H1 (cell line): Measurements from ENCODE around the gene ARL8A. TPM values are rescaled to one million over a fixed set of nuclear protein-coding genes. Genes with fewer than 3 reads are reported as not detected.

Experiments used
- CTCF ChIA-PET: fragments of 300-600 bp; sonication (Branson Sonifier 250); formaldehyde crosslinking; loops from one replicate; lab custom pipeline; 2021; ENCODE audit not compliant: partially characterized antibody; lab: Charles Lee
- POLR2A ChIA-PET: fragments of 300-600 bp; sonication (Branson Sonifier 250); formaldehyde crosslinking; loops from one replicate; lab custom pipeline; 2021; ENCODE audit warnings: inconsistent platforms; ENCODE audit not compliant: partially characterized antibody; lab: Charles Lee
- DNase-seq, 2 experiments: peaks; one replicate each; pipeline versions ENCODE4 v3.0.0 to v3.0.0-alpha.2; 2010 to 2022; ENCODE audit warnings: low spot score in 2 of 2, low read depth in 1 of 2, mixed read lengths in 1 of 2
- FAIRE-seq: peaks from 2 replicates; lab custom pipeline; 2011; peaks lifted over from hg19 to GRCh38; lab: Jason Lieb, UNC
- H2AFZ ChIP-seq: 2 replicates; pipeline ENCODE4 v1.8.1; 2012; ENCODE audit warnings: low read length, inconsistent platforms
- H2AK5ac ChIP-seq: 2 replicates; pipeline ENCODE4 v1.6.1; 2013; ENCODE audit warnings: low read depth, low read length
- H2BK120ac ChIP-seq: replicated peaks from 2 replicates; pipeline ENCODE3; 2013; ENCODE audit warnings: low read depth, low read length, inconsistent platforms
- H2BK12ac ChIP-seq: 2 replicates; pipeline ENCODE4 v1.6.1; 2013; ENCODE audit warnings: low read depth, low read length
- H2BK15ac ChIP-seq: 2 replicates; pipeline ENCODE4 v1.6.1; 2013; ENCODE audit warnings: low read length
- H2BK20ac ChIP-seq: 2 replicates; pipeline ENCODE4 v1.6.1; 2013; ENCODE audit warnings: low read length
- H2BK5ac ChIP-seq: 2 replicates; pipeline ENCODE4 v1.6.1; 2013; ENCODE audit warnings: low read depth, low read length
- H3K14ac ChIP-seq: 2 replicates; pipeline ENCODE4 v1.6.1; 2013; ENCODE audit warnings: inconsistent platforms; ENCODE audit not compliant: insufficient read length
- H3K18ac ChIP-seq: 2 replicates; pipeline ENCODE4 v1.6.1; 2013; ENCODE audit warnings: low read length; ENCODE audit errors: extremely low read depth
- H3K23ac ChIP-seq: 2 replicates; pipeline ENCODE4 v1.6.1; 2013; ENCODE audit warnings: inconsistent platforms; ENCODE audit not compliant: insufficient read length
- H3K23me2 ChIP-seq: 2 replicates; pipeline ENCODE4 v1.6.1; 2013; ENCODE audit warnings: low read depth, low read length
- H3K27ac ChIP-seq: 2 replicates; pipeline ENCODE4 v1.6.1; 2011; ENCODE audit warnings: low read depth, low read length, inconsistent platforms
- H3K27me3 ChIP-seq, 4 experiments: replicated peaks in 1 of 4; 1 replicate in 1 of 4; 2 replicates in 3 of 4; pipeline versions ENCODE4 v1.6.1 to v1.8.1; 2011 to 2013; ENCODE audit warnings: low read length in 3 of 4, mild to moderate bottlenecking in 3 of 4, inconsistent platforms in 2 of 4, mixed read lengths in 2 of 4, moderate library complexity in 1 of 4; ENCODE audit not compliant: control insufficient read depth in 3 of 4, insufficient read depth in 3 of 4; ENCODE audit errors: extremely low read depth in 1 of 4
- H3K36me3 ChIP-seq, 4 experiments: 2 replicates each; pipeline versions ENCODE4 v1.6.1 to v1.8.1; 2011 to 2013; ENCODE audit warnings: mild to moderate bottlenecking in 4 of 4, low read length in 3 of 4, moderate library complexity in 2 of 4, control low read depth in 1 of 4, inconsistent platforms in 1 of 4; ENCODE audit not compliant: insufficient read depth in 4 of 4, control insufficient read depth in 2 of 4
- H3K4ac ChIP-seq: replicated peaks from 2 replicates; pipeline ENCODE3; 2013; ENCODE audit warnings: low read length, low read depth, mixed read lengths, inconsistent platforms; ENCODE audit not compliant: insufficient read length
- H3K4me1 ChIP-seq, 4 experiments: replicated peaks in 1 of 4; 1 replicate in 1 of 4; 2 replicates in 3 of 4; pipeline versions ENCODE4 v1.6.1 to v1.8.1; 2011 to 2013; ENCODE audit warnings: low read length in 3 of 4, inconsistent platforms in 2 of 4, mixed read lengths in 1 of 4; ENCODE audit not compliant: insufficient read depth in 4 of 4, control insufficient read depth in 3 of 4
- H3K4me2 ChIP-seq, 2 experiments: 2 replicates each; pipeline versions ENCODE4 v1.6.1 to v1.8.1; 2011 to 2013; ENCODE audit warnings: low read depth in 2 of 2, low read length in 2 of 2, control low read depth in 1 of 2, inconsistent platforms in 1 of 2, mild to moderate bottlenecking in 1 of 2; ENCODE audit not compliant: insufficient read depth in 1 of 2
- H3K4me3 ChIP-seq, 4 experiments: fragments of 200-600, 300-600 bp in 1 of 4; sonication (generic), shearing (Covaris generic), sonication (Bioruptor Twin) in 1 of 4; 2 replicates each; pipeline versions ENCODE4 v1.5.1 to v1.8.1; 2011 to 2016; ENCODE audit warnings: low read length in 4 of 4, low read depth in 3 of 4, control low read depth in 2 of 4, inconsistent platforms in 2 of 4, mild to moderate bottlenecking in 2 of 4, mixed read lengths in 1 of 4, moderate library complexity in 1 of 4; ENCODE audit not compliant: insufficient read depth in 2 of 4; ENCODE audit errors: extremely low read depth in 1 of 4
- H3K56ac ChIP-seq: replicated peaks from 2 replicates; pipeline ENCODE3; 2013; ENCODE audit warnings: low read depth, mild to moderate bottlenecking, mixed read lengths, low read length, inconsistent platforms; ENCODE audit not compliant: insufficient read length
- H3K79me1 ChIP-seq: 2 replicates; pipeline ENCODE4 v1.6.1; 2013; ENCODE audit warnings: low read depth, low read length, control low read depth
- H3K79me2 ChIP-seq, 2 experiments: 2 replicates each; pipeline versions ENCODE4 v1.6.1 to v1.8.1; 2012 to 2013; ENCODE audit warnings: low read length in 2 of 2, mild to moderate bottlenecking in 2 of 2, inconsistent platforms in 1 of 2; ENCODE audit not compliant: insufficient read depth in 2 of 2, control insufficient read depth in 1 of 2
- H3K9ac ChIP-seq, 4 experiments: replicated peaks in 1 of 4; 1 replicate in 1 of 4; 2 replicates in 3 of 4; pipeline versions ENCODE4 v1.6.1 to v1.8.1; 2011 to 2013; ENCODE audit warnings: low read depth in 3 of 4, low read length in 3 of 4, control low read depth in 2 of 4, mild to moderate bottlenecking in 2 of 4, moderate library complexity in 2 of 4, inconsistent platforms in 1 of 4; ENCODE audit errors: extremely low read depth in 1 of 4
- H3K9me3 ChIP-seq, 2 experiments: 2 replicates each; pipeline versions ENCODE4 v1.6.1 to v1.8.1; 2012 to 2013; ENCODE audit warnings: mild to moderate bottlenecking in 2 of 2, moderate library complexity in 2 of 2, control low read depth in 1 of 2, inconsistent platforms in 1 of 2, low read depth in 1 of 2, low read length in 1 of 2, mixed read lengths in 1 of 2; ENCODE audit not compliant: insufficient read depth in 2 of 2
- H4K20me1 ChIP-seq, 2 experiments: replicated peaks in 1 of 2; 2 replicates each; pipeline versions ENCODE3 to v1.8.1; 2011 to 2013; ENCODE audit warnings: inconsistent platforms in 2 of 2, low read length in 2 of 2, mild to moderate bottlenecking in 1 of 2; ENCODE audit not compliant: insufficient read depth in 2 of 2, control insufficient read depth in 1 of 2
- H4K5ac ChIP-seq: 2 replicates; pipeline ENCODE4 v1.6.1; 2013; ENCODE audit warnings: low read length, low read depth, mixed read lengths, inconsistent platforms; ENCODE audit not compliant: insufficient read length
- H4K8ac ChIP-seq: 2 replicates; pipeline ENCODE4 v1.8.0; 2013; ENCODE audit warnings: mild to moderate bottlenecking, moderate library complexity, low read length, inconsistent platforms; ENCODE audit not compliant: insufficient read depth; ENCODE audit errors: extremely low read depth
- H4K91ac ChIP-seq: replicated peaks from 2 replicates; pipeline ENCODE3; 2013; ENCODE audit warnings: low read length, mixed read lengths, inconsistent platforms; ENCODE audit not compliant: insufficient read length
- BACH1 ChIP-seq: IDR thresholded peaks from 2 replicates; pipeline ENCODE4 v1.6.1; 2012; ENCODE audit warnings: low read length, improper control_type of control experiment
- CBX8 ChIP-seq: fragments of 300-800, 300-1000 bp; sonication (generic); IDR thresholded peaks from 2 replicates; pipeline ENCODE4 v1.7.1; 2016; ENCODE audit warnings: low read depth, low read length, borderline replicate concordance
- EZH2 ChIP-seq: fragments of 200-600 bp; sonication (generic); IDR thresholded peaks from 2 replicates; pipeline ENCODE4 v1.7.1; 2012; ENCODE audit warnings: low read depth, mild to moderate bottlenecking, moderate library complexity, low read length, inconsistent platforms; ENCODE audit not compliant: severe bottlenecking
- JUN ChIP-seq: IDR thresholded peaks from 2 replicates; pipeline ENCODE4 v1.6.1; 2011; ENCODE audit warnings: low read depth, mild to moderate bottlenecking, improper control_type of control experiment, low read length
- KDM1A ChIP-seq: fragments of 200-600, 300-600 bp; sonication (generic); IDR thresholded peaks from 2 replicates; pipeline ENCODE4 v1.7.1; 2016; ENCODE audit warnings: mild to moderate bottlenecking, low read length, borderline replicate concordance
- RFX5 ChIP-seq: IDR thresholded peaks from 2 replicates; pipeline ENCODE4 v1.6.1; 2011; ENCODE audit warnings: low read depth, low read length, improper control_type of control experiment, borderline replicate concordance
- TAF1 ChIP-seq: IDR thresholded peaks from 2 replicates; pipeline ENCODE4 v1.6.1; 2011; ENCODE audit warnings: mild to moderate bottlenecking, low read depth, low read length
- ZNF274 ChIP-seq: IDR thresholded peaks from 2 replicates; pipeline ENCODE4 v1.7.0; 2012; ENCODE audit warnings: low read length, borderline replicate concordance; ENCODE audit errors: extremely low read depth
- WGBS, 2 experiments: shearing (Covaris generic) in 1 of 2; methylation state at CpG; one replicate each; pipeline versions ENCODE4 v1.1.6 to v1.1.7; 2013 to 2015; ENCODE audit warnings: low lambda C conversion rate in 2 of 2, mixed read lengths in 2 of 2, inconsistent platforms in 1 of 2, low coverage in 1 of 2, missing lambda C conversion rate in 1 of 2; ENCODE audit not compliant: insufficient replicate concordance in 2 of 2, insufficient coverage in 1 of 2, insufficient read length in 1 of 2; ENCODE audit errors: extremely low coverage in 1 of 2, missing lambda C conversion rate in 1 of 2; 5-methylcytosine and 5-hydroxymethylcytosine counted together
- polyA plus RNA-seq, 7 experiments: library from polyadenylated mRNA; depleted of rRNA in 3 of 7; stranded (reverse) in 5 of 7; unstranded in 2 of 7; fragments of >200 nt in 5 of 7; fragments of 200-250 nt in 2 of 7; gene quantifications; 1 replicate in 5 of 7; 2 replicates in 1 of 7; 4 replicates in 1 of 7; pipeline versions ENCODE4 v1.2.1 to v1.2.3, GENCODE V29; 2011 to 2013; ENCODE audit warnings: missing spikeins in 2 of 7, mixed read lengths in 2 of 7
- total RNA-seq: library from RNA; stranded (reverse); fragmentation: NEBNext Ultra II Directional; extraction: Animal tissue kit (Norgen Biotek cat#: 25700); gene quantifications from 2 replicates; pipeline ENCODE4 v1.2.1, GENCODE V29; 2021

ARL8A gene
- total and polyA plus RNA-seq, 2 of the 8 experiments (the other 6 are each of a cell fraction or from before 2014, with no cell fraction given): 40.3 to 58.7 TPM

- 87% methylated on average over 2 of the region's 2 CpGs; no CpG with 5 or more reads in 1 of the 2 experiments for WGBS, 2 experiments
- Histone ChIP-seq H4K5ac (no peak overlapping the region), H2BK15ac (no peak overlapping the region), H3K56ac (no peak overlapping the region), H4K20me1 (no peaks in the 10 kb centered on the region), H3K4me2 (no peak overlapping the region), H3K18ac (no peak overlapping the region), H3K27ac (no peak overlapping the region), H2BK120ac (no peak overlapping the region), H3K14ac (no peak overlapping the region), H3K27me3 (no peaks in the 10 kb centered on the region), H2AFZ (no peak overlapping the region), H4K8ac (no peak overlapping the region), H3K23ac (no peak overlapping the region), H3K23me2 (no peaks in the 10 kb centered on the region; the same call in 1 of the 2 replicates), H3K4ac (no peak overlapping the region), H3K4me3 (no peak overlapping the region), H3K9me3 (no peaks in the 10 kb centered on the region), H4K91ac (no peak overlapping the region), H3K79me2 (no peaks in the 10 kb centered on the region), H3K4me1 (peaks cover 0 to 6% (median 2%) of the 10 kb centered on the region in 4 experiments; a peak in 6 of 7 replicates), H2AK5ac (no peak overlapping the region), H2BK20ac (no peak overlapping the region), H3K36me3 (no peaks in the 10 kb centered on the region), H2BK5ac (no peak overlapping the region), H2BK12ac (peak overlapping the region; percentile 43; the same call in 1 of the 2 replicates), H3K79me1 (no peaks in the 10 kb centered on the region), H3K9ac (no peak overlapping the region)
- CTCF ChIA-PET: interaction anchor here (0.9 to 29.2 kb wide), 10 partner anchors 9 to 218 kb away, joined by 3 to 1014 read pairs (median 4); partner anchors contain the start of genes ELF3 and GPR37L1
- TF ChIP-seq EZH2 (no peak), KDM1A (no peak), ZNF274 (no peak), BACH1 (no peak), RFX5 (no peak), TAF1 (no peak), CBX8 (no peak), JUN (no peak)
- POLR2A ChIA-PET: interaction anchor here (0.8 to 6.3 kb wide), 8 partner anchors 11 to 219 kb away, joined by 3 to 45 read pairs (median 4); partner anchors contain the start of gene ELF3
- no peak for DNase-seq
- no peak for FAIRE-seq
These were observed 30.7 kb downstream of the ARL8A start for GRCh38 chr1:202113690-202114300.
